GM12873 (cell line): ENCODE data around the gene PPP2R1B.

Experiments used
- CTCF ChIP-seq: IDR thresholded peaks from 2 replicates; pipeline ENCODE4 v1.5.1; 2012; ENCODE audit warnings: low read depth, mild to moderate bottlenecking, moderate library complexity, low read length, control low read depth; ENCODE audit not compliant: insufficient read depth; ENCODE audit errors: missing control alignments

The PPP2R1B gene

GRCh38 chr11:111765984-111766833 lies at the start of gene PPP2R1B:
Gene PPP2R1B (minus strand): TSS chr11:111766389. CDS start chr11:111766361, 28 bp downstream.
- no peak for TF ChIP-seq CTCF

DNA sequence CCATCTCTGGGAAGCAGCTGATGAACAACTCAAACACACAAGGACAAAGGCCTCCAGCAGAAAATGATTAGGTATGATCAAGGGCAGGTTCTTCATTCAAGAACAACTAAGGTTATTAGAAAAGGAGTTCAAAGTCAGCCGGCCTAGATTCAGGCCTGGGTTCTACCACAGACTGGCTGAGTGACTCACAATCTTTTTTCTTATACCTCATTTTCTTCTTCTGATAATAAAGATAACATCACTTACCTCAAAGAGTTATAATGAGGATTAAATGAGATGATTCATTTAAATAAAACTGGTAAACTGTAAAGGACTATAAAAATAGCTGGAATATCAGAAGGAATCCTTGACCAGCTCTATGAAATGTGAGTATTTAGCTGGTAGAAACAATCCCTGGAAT lies 49.3 kb upstream of the PPP2R1B start:
- no peak for TF ChIP-seq CTCF

DNA sequence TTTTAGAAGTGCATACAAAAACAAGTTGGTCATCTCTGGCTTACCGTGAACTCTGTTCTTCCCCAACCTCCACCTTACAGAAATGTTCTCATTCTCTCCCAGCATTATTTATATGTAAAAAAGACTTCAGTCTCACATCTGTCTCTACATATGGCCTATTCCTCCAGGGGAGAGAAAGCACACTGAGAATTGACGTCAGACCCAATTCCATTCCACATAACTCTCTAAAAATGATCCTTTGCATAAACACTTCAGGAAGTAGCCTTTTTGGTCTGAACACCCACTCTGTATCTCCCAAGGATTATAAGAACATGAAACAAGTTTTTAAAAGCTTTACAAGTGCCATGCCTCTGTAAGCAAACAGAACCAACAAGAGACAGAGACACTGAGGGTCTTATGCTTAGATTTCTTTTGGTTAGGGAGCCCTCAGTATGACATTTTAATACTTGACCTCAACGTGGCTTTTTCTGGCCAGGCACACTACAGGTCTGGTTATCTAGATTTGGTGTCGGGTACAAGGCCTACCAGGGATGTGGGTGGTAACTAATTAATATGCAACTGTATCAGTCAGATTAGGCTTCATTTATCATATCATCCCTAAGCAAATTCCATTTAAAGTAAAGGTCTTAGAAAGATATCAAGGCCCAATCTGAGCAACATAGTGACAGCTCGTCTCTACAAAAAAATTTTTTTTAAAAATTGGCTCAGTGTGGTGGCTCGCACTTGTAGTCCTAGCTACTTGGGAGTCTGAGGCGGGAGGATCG lies 48.5 kb upstream of the PPP2R1B start:
- no peak for TF ChIP-seq CTCF

GRCh38 chr11:111814106-111814505 lies 47.9 kb upstream of the PPP2R1B start:
- no peak for TF ChIP-seq CTCF

DNA sequence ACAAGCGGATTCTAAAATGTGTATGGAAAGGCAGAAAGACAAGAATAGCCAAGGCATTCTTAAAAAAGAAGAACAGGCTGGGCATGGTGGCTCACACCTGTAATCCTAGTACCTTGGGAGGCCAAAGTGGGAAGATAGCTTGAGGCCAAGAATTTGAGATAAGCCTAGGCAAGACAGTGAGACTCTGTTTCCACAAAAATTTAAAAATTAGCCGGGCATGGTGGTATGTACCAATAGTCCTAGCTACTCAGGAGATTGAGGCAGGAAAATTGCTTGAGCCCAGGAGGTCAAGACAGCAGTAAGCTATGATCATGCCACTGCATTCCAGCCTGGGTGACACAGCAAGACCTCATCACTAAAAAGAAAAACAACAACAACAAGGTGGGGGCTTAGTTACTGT lies 46.0 kb upstream of the PPP2R1B start:
- no peak for TF ChIP-seq CTCF

DNA sequence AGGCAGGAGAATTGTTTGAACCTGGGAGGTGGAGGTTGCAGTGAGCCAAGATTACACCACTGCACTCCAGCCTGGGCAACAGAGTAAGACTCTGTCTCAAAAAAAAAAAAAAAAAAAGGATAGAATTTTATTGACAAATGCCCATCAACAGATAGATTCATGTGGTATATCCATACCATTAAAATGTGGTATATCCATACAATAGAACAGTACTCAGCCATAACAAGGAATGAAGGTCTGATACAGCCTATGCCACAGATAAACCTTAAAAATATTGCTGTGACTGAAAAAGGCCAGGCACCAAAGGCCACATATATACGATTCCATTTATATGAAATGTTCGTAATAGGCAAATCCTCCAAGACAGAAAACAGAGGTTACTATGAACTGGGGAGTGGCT lies 45.3 kb upstream of the PPP2R1B start:
- TF ChIP-seq CTCF, result no peak

DNA sequence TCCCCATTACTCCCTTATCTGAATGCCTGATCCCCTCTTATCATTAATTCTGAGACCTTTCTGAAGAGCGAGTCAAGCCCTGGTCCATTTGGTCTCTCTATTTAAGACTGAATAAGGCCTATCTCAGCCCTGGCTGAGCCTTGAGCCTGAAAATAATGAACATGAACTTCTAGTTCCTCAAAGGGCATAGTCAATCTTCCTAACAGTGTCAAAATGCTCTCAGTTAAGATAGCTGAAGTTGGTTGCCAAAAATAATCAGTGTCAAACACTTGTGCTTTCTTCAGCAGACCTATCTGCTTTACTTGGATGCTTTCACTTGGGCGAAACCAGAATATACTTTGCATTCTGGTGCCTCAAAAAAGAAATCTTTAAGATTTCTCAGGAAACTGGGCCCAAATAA lies 42.6 kb upstream of the PPP2R1B start:
- TF ChIP-seq CTCF, result no peak
